OCI-LY1 (cell line): ENCODE results near the gene WIPF3.

Experiments used
- CTCF ChIP-seq: fragments of 200-600 bp; sonication (generic), shearing (Covaris generic); IDR thresholded peaks from 2 replicates; pipeline ENCODE4 v1.5.1; 2017; ENCODE audit warnings: mild to moderate bottlenecking, antibody characterized with exemption, low read length, moderate library complexity, mixed read lengths
- EZH2 ChIP-seq: fragments of 200-600 bp; sonication (generic), shearing (Covaris generic); IDR thresholded peaks from 2 replicates; pipeline ENCODE4 v1.8.0; 2017; ENCODE audit warnings: borderline replicate concordance, mixed run types, mild to moderate bottlenecking, antibody characterized with exemption, low read length, moderate library complexity, mixed read lengths

DNA sequence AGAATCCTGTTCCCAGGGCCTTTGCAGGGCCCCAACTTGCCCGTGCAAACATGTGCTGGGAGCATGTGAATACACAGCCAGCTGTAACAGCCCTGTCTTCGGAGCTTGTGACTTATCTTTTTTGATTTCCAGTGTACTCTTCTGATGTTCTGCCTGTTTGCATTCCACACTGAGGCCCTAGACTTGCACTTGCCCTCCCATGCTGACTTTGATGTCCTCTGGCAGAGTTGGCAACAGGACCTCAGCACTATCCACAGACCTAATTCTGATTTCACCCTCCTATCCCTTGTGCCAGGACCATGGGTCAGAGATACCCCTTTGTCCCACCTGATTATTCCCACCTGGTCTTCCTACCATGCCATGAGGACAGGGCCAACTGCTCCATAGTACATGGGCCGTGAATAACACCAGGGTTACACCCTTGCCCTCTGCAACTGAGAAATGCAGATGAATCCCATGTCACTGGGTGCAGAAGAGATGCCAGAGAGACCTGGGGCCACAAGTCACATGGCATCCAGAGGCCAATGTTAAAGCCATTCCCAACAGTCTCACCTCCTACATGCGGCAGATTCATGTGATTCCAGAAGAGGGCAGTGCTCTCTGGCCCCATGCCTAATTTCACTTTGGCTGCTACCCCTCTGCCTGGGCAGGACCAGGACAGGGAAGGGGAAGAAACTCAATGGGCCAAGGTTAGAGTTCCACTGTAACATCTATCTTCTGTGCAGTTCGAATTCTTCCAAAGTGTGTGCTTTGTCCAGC is 140.3 kb downstream of the WIPF3 start:
- TF ChIP-seq EZH2 (no peak), CTCF (peak; percentile 34; the same call in 1 of the 2 replicates)
